Measurements from ENCODE around the gene TYK2.

TYK2 gene

GRCh38 chr19:10332965-10333757 lies 47.2 kb downstream of the TYK2 start, which contains the start of gene RAVER1:
RAVER1 (minus strand) TSS chr19:10333529; CDS start chr19:10333507, 22 bp downstream.
- DNase-seq: peak; percentile 84 to 93

GRCh38 chr19:10332158-10332964 lies 48.0 kb downstream of the TYK2 start:
- DNase-seq: no peak

GRCh38 chr19:10329555-10329954 lies 50.8 kb downstream of the TYK2 start:
- DNase-seq: no peak

GRCh38 chr19:10328558-10329429 lies 51.6 kb downstream of the TYK2 start:
- no peak for DNase-seq

- no peak for DNase-seq
Measured at GRCh38 chr19:10327793-10328192, 52.6 kb downstream of the TYK2 start.

GRCh38 chr19:10325732-10326131 lies 54.6 kb downstream of the TYK2 start:
- DNase-seq: no peak

GRCh38 chr19:10321874-10322835 lies 58.2 kb downstream of the TYK2 start:
- DNase-seq: no peak

- DNase-seq: no peak
Measured at GRCh38 chr19:10321417-10321797, 59.0 kb downstream of the TYK2 start.

- no peak for DNase-seq
Measured at GRCh38 chr19:10320602-10321416, 59.6 kb downstream of the TYK2 start.

GRCh38 chr19:10318807-10319682 lies 61.3 kb downstream of the TYK2 start:
- DNase-seq: no peak

- no peak for DNase-seq
Measured at GRCh38 chr19:10317857-10318462, 62.4 kb downstream of the TYK2 start.

GRCh38 chr19:10317045-10317856 lies 63.1 kb downstream of the TYK2 start:
- no peak for DNase-seq

- DNase-seq: no peak
Measured at GRCh38 chr19:10316229-10317044, 63.9 kb downstream of the TYK2 start.

GRCh38 chr19:10315335-10316214 lies 64.8 kb downstream of the TYK2 start, which contains the start of gene FDX2:
FDX2 (minus strand) TSS chr19:10316015; CDS start chr19:10315996, 19 bp downstream.
- peak; percentile 42 to 75 for DNase-seq

- no peak for DNase-seq
Measured at GRCh38 chr19:10309423-10309822, 70.9 kb downstream of the TYK2 start, which contains the start of gene ZGLP1. ZGLP1 (minus strand) TSS chr19:10309815.

GRCh38 chr19:10306327-10306726 lies 74.0 kb downstream of the TYK2 start:
- no peak for DNase-seq

Data from SW 1271 (cell line).